HG03354 (cell line): Measurements from ENCODE around the gene CAMTA1.
"Not testable (repeated sequence)": the region's sequence is repeated elsewhere in the genome, so short reads cannot be mapped to it uniquely, and the experiment has no call there.

Experiments used
- ATAC-seq: cut with Tn5 transposase; IDR thresholded peaks from one replicate; pipeline ENCODE4 v1.9.1; 2021; ENCODE audit warnings: mild to moderate bottlenecking; ENCODE audit not compliant: unreplicated experiment, poor library complexity, severe bottlenecking

Gene CAMTA1

DNA sequence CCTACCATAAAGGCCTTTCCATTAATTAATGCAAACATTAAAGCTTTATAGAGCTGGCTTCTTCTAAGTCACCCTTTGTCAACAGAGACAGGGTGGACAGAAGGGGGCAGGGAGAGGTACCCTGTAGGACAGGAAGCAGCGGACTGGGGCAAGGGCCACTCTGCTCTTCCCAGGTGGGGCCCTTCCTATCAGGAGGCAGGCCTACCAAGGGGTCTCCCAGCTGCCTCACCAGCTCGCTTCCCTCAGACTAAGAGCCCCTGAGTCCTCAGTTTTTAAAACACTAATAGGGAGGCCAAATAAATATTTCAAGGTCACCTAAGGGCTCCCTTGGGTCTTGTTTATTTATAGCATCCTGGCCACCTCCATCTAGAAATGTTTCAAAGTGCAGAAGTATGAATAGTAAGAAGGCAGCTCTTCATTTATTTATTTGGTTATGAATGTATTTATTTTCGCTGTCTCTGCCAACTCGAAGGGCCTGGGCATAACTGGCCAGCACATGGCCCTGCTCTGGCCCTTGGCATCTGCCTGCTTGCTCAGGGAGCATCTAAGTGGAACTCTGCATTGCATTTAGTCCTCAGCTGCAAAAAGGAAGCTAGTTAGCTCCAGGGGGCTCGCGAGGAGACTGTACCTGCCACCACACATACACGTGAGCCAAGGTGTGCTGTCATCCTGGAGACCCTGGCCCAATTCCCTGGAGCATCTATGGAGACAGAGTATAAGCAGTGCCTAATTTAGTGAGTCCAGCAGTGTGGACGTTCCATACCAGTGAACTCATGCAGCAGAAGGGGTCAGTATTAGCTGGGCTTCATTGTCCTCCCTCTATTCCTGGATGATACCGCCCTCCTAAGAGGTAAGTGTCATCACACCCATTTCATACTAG lies 590.8 kb downstream of the CAMTA1 start:
- no peak for ATAC-seq

DNA sequence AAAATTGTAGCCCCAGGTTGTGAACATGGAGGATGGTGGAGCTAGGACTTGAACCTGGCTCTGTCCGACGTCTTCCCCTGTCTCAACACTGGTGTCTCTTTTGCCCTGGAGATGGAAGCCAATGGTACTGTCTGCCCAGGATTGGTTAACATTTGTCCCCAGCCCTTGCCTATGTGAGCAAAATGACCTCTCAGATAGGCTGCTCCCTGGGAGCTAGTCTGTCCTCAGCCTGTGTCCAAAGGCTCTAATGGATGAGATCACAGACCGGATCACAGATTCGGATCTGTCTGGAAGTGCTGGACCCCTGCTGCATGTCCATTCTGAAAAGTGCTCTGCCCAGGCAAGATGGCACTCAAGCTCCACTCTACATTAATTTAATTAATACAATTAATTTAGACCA lies 591.4 kb downstream of the CAMTA1 start:
- ATAC-seq, result no peak

DNA sequence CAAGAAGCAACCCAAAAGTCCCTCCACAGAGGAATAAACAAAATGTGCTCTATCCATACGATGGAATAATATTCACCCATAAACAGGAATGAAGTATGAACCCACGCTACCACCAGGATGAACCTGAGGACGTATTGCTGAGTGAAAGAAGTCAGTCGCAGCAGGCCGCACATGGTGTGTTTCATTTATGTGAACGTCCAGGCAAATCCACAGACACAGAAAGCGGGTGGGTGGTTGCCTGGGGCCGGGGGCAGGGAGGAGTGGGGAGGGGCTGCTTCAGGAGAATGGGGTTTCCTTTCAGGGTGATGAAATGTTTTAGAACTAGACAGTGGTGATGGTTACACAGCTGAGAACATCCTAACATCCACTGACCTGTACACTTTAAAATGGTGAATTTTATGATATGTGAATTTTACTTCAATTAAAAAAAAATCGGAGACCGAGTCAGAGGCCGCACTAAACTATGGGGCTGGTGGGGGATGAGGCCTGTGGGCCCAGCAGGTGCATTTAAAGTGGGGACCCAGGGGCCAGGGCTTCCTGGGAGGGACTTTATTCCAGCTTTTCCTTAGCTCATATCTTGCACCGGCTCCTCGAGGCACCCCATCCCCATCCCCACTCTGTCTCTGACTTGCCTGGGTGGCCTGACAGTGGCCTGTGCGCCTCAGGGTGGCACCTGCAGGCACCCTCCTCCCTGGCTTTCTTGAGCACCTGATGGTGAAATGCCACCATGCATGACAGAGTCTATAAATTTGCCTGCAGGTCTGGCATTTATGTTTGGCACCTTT lies 593.3 kb downstream of the CAMTA1 start:
- ATAC-seq, result no peak

DNA sequence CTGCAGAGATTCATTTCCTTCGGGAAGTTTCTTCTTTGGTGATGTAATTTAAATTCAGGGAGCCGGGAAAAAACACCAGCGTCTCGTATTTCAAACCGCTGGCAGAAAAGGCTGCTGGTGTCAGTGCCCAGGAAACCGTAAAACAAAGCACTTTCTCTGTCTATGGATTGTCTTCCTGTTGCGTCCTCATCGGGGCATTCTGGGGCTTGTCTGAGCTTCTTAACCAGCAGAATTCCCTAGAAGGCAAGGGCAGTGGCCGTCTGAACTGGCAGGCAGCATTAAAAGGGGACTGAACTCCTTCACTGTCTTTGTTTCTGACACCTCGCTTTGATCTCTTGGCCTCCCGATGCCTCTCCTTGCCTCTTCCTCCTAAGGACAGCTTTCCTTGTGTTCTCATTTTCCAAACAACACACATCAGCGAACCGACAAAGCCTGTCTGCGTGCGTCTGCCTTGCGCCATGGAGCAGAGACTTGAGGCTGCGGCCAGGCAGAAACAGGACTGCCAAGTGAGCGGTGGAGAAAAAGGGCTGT lies 594.3 kb downstream of the CAMTA1 start:
- no peak for ATAC-seq

DNA sequence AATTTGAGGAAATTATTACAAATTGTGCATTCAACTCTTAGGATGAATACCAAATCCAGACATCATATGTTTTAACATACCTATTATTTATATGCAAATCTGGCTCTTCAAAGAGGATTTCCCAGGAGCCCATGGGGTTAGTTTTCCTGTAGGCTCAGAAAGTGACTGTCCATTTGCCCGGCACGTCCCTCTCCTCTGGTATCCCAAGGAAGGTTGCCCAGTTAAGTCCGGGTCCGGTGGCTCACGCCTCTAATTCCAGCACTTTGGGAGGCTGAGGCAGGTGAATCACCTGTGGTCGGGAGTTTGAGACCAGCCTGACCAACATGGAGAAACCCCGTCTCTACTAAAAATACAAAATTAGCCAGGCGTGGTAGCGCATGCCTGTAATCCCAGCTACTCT lies 594.8 kb downstream of the CAMTA1 start:
- ATAC-seq, result not testable (repeated sequence)

DNA sequence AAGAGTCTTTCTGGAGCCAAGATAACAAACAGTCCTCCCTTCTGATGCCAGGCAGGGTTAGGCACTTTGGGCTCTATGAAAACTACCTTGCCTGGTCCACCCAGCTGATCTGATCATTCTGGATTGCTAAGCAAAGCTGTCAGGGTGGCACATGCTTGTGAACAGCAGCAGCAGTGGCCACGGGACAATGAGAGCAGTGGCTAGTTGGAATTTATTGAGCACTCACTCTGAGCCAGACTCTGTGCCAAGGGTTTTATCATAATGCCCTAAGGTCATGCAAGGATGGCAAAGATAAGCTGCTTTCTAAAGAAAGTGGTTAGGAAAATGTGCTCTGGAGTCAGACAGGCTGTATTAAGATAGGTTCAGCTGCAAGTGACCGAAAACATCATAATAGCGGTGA lies 595.5 kb downstream of the CAMTA1 start:
- ATAC-seq, result no peak

DNA sequence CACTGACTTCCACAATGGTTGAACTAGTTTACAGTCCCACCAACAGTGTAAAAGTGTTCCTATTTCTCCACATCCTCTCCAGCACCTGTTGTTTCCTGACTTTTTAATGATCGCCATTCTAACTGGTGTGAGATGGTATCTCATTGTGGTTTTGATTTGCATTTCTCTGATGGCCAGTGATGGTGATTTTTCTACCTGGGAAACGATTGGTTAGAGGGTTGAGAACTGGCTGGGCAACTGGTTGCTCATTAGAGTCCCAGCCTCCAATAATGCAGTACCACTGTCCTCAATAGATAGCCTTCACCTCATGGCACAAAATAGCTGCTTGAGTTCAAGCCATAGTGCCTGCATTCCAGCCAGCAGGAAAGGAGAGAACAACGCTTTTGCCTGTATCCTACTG lies 596.5 kb downstream of the CAMTA1 start:
- not testable (repeated sequence) for ATAC-seq

DNA sequence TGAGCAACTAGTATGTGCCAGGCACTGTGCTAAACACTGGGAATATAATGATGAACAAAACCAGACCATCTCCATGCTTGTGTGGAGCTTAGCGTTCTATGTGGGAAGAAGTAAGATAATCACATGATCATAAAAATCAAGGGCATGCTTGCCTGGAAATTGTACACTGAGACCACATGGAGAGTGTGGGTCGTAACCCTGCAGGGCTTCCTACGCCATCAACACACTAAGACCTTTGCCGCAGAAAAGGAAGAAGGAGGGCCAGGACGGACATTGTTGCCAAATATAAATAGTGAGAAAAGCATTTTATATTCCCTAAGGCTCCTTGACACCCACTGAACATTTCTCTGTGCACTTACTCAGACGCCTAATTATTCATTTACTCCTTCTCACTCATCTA lies 597.7 kb downstream of the CAMTA1 start:
- ATAC-seq, result no peak

DNA sequence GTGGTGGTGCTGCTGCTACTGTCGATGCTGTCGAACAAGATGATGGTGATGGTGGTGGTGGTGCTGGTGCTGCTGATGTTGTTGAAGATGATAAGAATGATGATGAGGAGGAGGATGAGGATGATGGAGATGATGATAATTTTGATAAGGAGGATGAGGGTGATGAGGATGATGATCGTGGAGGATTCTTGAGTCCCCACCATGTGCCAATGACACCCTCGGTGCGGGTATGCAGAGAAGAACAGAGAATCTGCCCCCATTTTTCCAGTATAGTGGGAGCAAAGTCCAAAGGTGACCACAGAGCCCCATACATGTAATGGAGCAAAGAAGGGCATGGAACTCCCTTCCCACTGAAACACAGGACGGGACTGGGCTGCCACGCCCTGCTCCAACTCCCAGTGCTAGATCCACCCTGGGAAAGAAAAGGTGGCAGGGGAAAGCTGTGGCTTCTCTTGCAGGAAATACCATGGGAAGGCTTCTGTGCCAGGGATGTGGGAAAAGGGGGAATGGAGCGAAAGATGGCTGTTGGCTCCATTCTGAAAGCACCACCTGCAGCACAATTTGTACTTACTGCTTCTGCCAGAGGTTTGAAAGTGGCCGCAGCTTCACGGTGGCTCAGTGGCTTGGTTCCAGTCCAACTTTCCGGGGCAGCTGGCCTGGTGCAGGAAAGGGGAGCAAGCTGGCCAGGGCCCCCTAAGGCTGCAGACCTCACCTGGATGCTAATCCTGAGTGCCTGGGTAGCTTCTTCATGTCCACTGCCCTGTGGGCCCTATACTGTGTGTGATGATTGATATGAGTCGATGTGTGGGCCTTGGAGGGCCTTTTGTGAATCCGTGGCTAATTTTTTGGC lies 598.6 kb downstream of the CAMTA1 start:
- ATAC-seq, result no peak

DNA sequence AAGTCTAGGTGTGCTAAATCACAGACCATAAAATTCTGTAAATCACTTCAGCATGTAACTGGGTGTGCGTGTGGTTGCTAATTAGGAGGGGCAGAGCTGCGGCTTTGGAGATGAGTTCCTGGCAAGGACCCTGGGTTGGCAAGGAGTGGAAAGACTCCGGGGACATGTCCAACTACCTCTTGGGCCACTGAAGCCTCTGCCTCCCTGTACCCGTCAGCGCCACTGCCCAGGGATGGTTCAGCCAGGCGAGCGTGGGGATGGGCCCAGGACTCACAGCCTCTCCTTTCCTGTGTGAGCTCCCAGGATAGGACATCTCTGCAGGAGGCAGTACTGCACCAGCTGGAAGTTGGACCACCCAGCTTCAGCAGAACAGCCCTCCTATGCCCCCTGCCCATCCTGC lies 599.4 kb downstream of the CAMTA1 start:
- no peak for ATAC-seq

DNA sequence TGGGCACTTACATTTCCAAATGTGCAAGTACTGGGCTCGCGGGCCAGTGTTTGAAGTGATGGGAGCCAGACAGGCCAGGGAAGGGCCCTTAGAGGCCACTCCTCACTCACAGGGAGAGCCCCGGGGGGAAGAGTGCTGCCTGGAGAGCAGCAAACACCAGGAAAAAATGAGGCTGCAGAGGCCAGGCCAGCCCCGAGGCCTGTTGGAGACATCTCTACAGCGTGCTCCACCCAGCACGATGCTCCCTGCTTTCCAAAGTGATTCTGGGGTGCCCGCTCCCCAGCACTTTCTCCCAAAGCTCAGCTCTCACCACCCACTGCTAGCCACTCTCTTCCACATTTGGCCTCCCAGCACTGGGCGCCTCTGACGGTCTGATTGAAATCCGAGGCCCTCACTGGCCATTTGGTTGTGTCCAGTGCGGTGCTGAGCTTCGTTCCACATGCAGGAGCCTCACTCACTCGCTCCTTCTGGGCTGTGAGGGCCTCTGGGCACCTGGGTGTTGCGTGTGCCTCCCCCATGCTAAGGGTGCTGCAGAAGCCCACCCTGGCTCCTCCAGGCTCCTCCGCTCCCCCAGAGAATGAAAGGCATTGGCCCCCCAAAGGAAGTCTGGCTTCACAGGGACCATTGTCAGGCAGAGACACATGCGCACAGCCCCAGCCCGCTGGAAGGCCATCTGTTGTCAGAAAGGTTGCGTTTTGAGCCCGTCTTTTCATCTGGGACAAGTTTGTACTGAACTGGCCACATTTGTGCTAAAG lies 600.4 kb downstream of the CAMTA1 start:
- ATAC-seq, result no peak

DNA sequence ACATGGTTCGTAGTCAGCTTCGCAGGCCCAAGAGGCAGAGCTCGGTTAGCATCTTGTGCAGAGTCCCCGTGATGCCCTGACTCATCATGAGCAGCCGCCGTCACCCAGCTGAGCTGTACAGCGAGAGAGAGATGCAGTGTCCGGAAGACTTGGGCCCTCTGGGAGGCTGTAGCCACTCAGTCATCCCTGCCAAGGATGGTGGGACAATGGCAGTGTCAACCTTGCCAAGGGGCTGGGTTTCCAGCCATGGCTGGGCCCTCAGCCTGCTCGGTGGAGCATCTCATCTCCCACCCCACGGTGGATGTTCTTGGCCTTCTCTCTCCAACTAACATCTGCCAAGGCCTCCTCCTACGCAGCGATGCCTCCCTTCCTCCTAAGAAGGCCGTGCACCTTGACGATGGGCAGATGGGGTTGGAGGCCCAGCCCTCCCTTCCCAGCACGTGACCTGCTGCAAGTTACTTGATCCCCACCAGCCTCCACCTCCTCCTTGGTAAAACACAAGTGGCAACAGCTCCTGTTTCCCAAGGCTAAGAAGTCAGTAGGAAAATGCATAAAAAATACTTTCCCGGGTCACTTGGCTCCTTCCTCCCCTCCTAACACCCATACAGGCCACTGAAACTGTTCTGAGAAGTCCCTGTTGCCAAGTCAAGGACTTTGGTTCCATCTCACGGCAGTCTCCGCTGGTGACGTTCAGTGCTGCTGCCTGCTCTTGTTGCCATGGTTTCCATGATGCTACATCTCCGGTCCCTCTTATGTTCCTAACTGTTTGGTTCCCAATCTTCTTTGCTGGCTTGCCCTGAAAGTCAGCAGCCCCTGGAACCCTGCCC lies 601.2 kb downstream of the CAMTA1 start:
- ATAC-seq, result no peak

DNA sequence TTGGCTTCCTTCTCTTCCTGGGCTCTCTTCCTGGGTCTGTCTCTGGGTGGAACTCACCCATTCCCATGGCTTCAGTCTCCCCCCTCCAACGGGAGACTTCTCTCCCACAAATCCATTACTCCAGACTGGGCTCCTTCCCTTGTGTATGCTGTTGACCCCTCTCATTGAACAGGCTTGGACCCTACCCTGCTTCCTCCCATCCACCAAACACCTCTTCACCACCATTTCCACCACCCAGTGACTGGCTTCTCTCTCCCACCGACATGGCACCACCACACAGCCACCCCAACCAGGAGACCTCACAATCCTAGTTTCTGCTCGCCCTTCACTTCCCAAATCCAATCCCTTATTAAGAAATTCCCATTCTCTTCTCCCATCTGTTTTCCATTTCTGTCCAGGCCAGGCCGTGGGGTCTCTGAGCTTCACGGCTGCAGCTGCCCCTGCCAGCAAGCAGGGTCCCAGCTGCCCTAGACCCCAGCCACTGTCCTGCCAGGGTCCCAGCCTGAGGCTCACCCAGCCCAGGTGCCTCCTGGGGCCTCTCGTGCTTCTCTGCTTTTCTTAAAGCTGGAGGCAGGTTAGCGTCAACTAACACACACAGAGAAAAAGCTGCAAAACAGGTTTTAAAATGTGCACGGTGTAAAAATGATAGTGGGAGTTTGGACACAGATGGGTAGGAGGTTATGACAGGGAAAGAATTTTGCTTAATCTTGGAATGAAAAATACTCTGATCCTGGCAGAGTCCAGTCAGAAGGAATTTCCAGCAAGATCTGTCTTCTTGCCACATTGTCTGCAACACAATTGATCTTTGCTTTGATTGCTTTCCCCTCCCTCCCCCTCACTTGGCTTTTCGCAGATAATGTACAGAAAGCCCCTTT lies 602.0 kb downstream of the CAMTA1 start:
- no peak for ATAC-seq

DNA sequence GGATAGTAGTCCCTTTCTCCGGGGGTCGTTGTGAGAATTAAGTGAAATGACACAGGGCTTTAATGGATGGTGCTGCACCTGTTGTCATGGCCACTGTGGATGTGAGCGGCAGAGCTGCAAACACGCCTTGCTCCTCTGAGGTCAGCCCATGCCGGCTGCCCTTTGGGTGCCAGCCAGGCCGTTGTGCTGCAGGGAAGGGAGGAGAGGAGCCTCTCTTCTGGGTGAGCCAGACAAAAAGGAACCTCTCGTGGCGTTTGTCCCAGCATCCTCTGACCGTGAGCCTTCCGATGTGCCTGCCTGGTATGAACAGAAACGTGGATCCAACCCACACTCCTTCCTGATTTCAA lies 602.9 kb downstream of the CAMTA1 start:
- ATAC-seq, result no peak

DNA sequence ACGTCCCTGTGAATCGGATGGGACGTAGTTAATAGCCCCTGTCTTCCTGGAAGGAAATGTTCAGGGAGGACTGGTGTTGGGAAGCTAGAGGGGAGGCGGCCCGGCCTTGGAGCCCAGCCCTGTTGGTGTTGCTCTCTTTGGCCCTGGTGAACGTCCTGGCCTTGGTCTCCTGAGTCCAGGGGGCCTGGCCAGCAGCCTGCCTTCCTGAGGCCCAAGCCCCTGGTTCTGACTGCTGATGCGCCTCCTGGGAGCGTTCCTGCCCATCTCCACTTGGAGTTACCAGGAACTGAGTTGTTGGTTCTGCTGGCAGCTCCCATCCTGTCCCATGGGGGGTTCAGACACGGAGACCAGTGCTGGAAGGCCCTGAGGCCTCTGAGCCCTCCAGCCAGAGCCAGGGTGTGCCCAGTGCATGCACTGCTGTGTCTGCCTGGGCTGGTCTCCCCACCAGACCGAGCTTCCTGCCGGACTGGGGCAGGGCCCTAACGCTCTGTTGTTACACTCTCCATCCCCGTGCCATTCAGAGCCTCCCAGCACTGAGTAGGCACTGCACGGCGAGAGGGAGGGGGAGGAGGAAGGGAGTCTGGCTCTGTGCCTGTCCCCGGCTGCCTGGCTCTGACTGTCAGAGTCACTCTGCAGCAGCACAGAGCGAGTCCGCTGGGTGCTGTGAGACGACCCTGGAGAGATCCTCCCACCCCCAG lies 603.4 kb downstream of the CAMTA1 start:
- ATAC-seq, result no peak

DNA sequence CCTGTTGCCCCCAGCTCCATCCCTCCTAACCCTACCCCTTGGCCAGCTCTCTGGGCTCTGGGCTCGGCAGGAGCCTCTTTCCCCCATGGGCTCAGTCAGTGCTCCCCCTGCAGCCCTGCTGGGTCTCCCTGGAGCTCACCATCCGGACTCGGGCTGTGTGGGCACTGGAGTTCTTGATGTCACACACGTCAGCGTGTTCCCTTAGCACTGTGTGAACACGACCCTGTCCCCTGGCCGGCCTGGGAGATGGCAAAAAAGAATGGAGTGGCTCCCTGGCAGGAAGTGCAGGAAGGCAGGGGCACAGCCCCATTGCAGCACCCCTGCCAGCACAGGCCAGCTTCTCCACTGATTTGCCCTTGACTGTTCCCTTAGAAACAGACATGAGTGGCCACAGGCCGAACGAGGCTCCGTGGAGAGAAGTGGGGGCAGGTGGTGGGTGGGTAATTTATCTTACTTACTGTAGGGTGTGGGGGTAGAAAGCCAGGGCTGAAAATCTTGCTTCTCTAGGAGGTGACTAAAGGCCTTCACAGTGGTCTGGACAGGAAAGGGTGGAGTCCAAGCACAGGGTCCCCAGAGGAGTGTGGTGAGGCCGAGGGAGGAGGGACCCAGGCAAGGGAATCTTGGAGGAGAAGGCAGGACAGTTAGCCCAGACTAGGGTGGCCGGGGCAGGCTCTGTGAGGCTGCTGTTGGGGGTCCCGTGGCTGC lies 604.1 kb downstream of the CAMTA1 start:
- ATAC-seq, result no peak
